Endothelial cell of umbilical vein (primary cell): ENCODE data around the gene PRKRIP1. TPM values are rescaled to one million over a fixed set of nuclear protein-coding genes. Genes with fewer than 3 reads are reported as not detected.

Experiments used
- BruUV-seq: library from RNA; stranded (reverse); fragments of 400-500 nt; replicated peaks from 2 replicates; lab custom pipeline; 2021; lab: Mats Ljungman, UMichigan
- CTCF ChIA-PET: fragments of 300-600, 350-600 bp; sonication (Branson Sonifier 250); formaldehyde crosslinking; loops from one replicate; lab custom pipeline; 2021; ENCODE audit warnings: antibody characterized with exemption, inconsistent platforms; lab: Charles Lee
- POLR2A ChIA-PET: fragments of 300-600, 350-600 bp; sonication (Branson Sonifier 250); formaldehyde crosslinking; loops from one replicate; lab custom pipeline; 2021; ENCODE audit warnings: antibody characterized with exemption, inconsistent platforms; lab: Charles Lee
- DNase-seq: peaks from one replicate; pipeline ENCODE4 v3.0.0-alpha.2; 2011; ENCODE audit warnings: low read depth, low spot score
- FAIRE-seq: peaks from 2 replicates; lab custom pipeline; 2011; peaks lifted over from hg19 to GRCh38; lab: Jason Lieb, UNC
- H2AFZ ChIP-seq: 2 replicates; pipeline ENCODE4 v1.6.0; 2012; ENCODE audit warnings: low read depth, low read length, control low read depth, inconsistent platforms
- H3K27ac ChIP-seq: 2 replicates; pipeline ENCODE4 v1.5.1; 2011; ENCODE audit warnings: low read depth, mild to moderate bottlenecking, control low read depth, low read length, moderate library complexity; ENCODE audit not compliant: insufficient read depth
- H3K27me3 ChIP-seq, 2 experiments: 2 replicates each; pipeline versions ENCODE4 v1.6.0 to v1.6.1; 2011; ENCODE audit warnings: low read length in 2 of 2, mixed read lengths in 1 of 2; ENCODE audit not compliant: control insufficient read depth in 2 of 2, insufficient read depth in 2 of 2
- H3K36me3 ChIP-seq, 2 experiments: 2 replicates in 1 of 2; 3 replicates in 1 of 2; pipeline ENCODE4 v1.5.1; 2011; ENCODE audit warnings: low read length in 2 of 2, mild to moderate bottlenecking in 1 of 2, moderate library complexity in 1 of 2; ENCODE audit not compliant: control insufficient read depth in 2 of 2, insufficient read depth in 2 of 2; ENCODE audit errors: extremely low read depth in 1 of 2
- H3K4me1 ChIP-seq: 3 replicates; pipeline ENCODE4 v1.5.1; 2011; ENCODE audit warnings: mild to moderate bottlenecking, low read length; ENCODE audit not compliant: control insufficient read depth, insufficient read depth; ENCODE audit errors: extremely low read depth
- H3K4me2 ChIP-seq: 2 replicates; pipeline ENCODE4 v1.6.1; 2011; ENCODE audit warnings: low read length, control low read depth, mixed read lengths; ENCODE audit not compliant: insufficient read depth
- H3K4me3 ChIP-seq, 3 experiments: fragments of 200-600 bp in 1 of 3; sonication (generic), shearing (Covaris generic) in 1 of 3; replicated peaks in 1 of 3; 2 replicates each; pipeline ENCODE4 v1.5.1; 2011 to 2016; ENCODE audit warnings: control low read depth in 3 of 3, low read length in 3 of 3, mild to moderate bottlenecking in 2 of 3, inconsistent platforms in 1 of 3, low read depth in 1 of 3, moderate library complexity in 1 of 3; ENCODE audit not compliant: insufficient read depth in 1 of 3
- H3K79me2 ChIP-seq: 2 replicates; pipeline ENCODE4 v1.6.0; 2012; ENCODE audit warnings: low read length, inconsistent platforms; ENCODE audit not compliant: control insufficient read depth, insufficient read depth
- H3K9ac ChIP-seq: replicated peaks from 2 replicates; pipeline ENCODE3; 2011; ENCODE audit warnings: low read length, control low read depth; ENCODE audit not compliant: insufficient read depth; ENCODE audit errors: extremely low read depth
- H3K9me1 ChIP-seq: replicated peaks from 3 replicates; pipeline ENCODE4 v1.6.0; 2011; ENCODE audit warnings: mild to moderate bottlenecking, low read length; ENCODE audit not compliant: control insufficient read depth, insufficient read depth; ENCODE audit errors: extremely low read depth
- H3K9me3 ChIP-seq: replicated peaks from 2 replicates; pipeline ENCODE4 v1.5.1; 2012; ENCODE audit warnings: low read length, inconsistent platforms; ENCODE audit not compliant: control insufficient read depth, insufficient read depth
- H4K20me1 ChIP-seq: replicated peaks from 2 replicates; pipeline ENCODE3; 2011; ENCODE audit warnings: mild to moderate bottlenecking, low read length; ENCODE audit not compliant: control insufficient read depth, insufficient read depth; ENCODE audit errors: extremely low read depth
- EZH2 ChIP-seq: IDR thresholded peaks from 2 replicates; pipeline ENCODE4 v1.6.1; 2012; ENCODE audit warnings: borderline replicate concordance, low read depth, mild to moderate bottlenecking, moderate library complexity, low read length, inconsistent platforms; ENCODE audit not compliant: severe bottlenecking
- GATA2 ChIP-seq: IDR thresholded peaks from 2 replicates; pipeline ENCODE4 v1.7.0; 2011; ENCODE audit warnings: low read depth, mild to moderate bottlenecking, moderate library complexity, mixed read lengths, low read length; ENCODE audit not compliant: insufficient read length, insufficient read depth
- JUN ChIP-seq: IDR thresholded peaks from 2 replicates; pipeline ENCODE4 v1.6.1; 2011; ENCODE audit warnings: borderline replicate concordance, low read depth; ENCODE audit not compliant: insufficient read length, insufficient read depth
- MAX ChIP-seq: IDR thresholded peaks from 2 replicates; pipeline ENCODE4 v1.6.1; 2011; ENCODE audit not compliant: insufficient read depth, insufficient read length
- MYC ChIP-seq: IDR thresholded peaks from one replicate; pipeline ENCODE4 v1.6.1; 2011; ENCODE audit warnings: mild to moderate bottlenecking, low read depth, low read length
- POLR2A ChIP-seq: IDR thresholded peaks from 2 replicates; pipeline ENCODE4 v1.6.1; 2012; ENCODE audit warnings: low read depth, mild to moderate bottlenecking, control low read depth, low read length
- dilution Hi-C: fragments of 300-500 bp; cut with MboI; formaldehyde crosslinking; loops from one replicate; pipeline ENCODE4 v1.15.0; 2019; ENCODE audit warnings: low sequenced_read_pairs; ENCODE audit not compliant: extremely low pct_ligation_motif_present
- intact Hi-C: fragments of 100-400 bp; cut with micrococcal nuclease; formaldehyde crosslinking; loops from one replicate; pipeline ENCODE4 v1.10.0; 2022
- polyA plus RNA-seq, 4 experiments: library from polyadenylated mRNA; depleted of rRNA in 3 of 4; stranded (reverse) in 3 of 4; unstranded in 1 of 4; fragments of >200 nt; gene quantifications; 2 replicates each; pipeline versions ENCODE4 v1.2.1 to v1.2.3, GENCODE V29; 2011 to 2012; ENCODE audit warnings: missing spikeins in 1 of 4
- total RNA-seq: library from RNA; stranded (reverse); gene quantifications from 2 replicates; pipeline ENCODE4 v1.2.3, GENCODE V29; 2021
- TF ChIP-seq, protein P1 (sequence below), 2 donors: IDR thresholded peaks; 1 replicate in 1 of 2; 2 replicates in 1 of 2; pipeline ENCODE4 v1.5.1; 2011; ENCODE audit warnings: low read length in 2 of 2, mild to moderate bottlenecking in 2 of 2, moderate library complexity in 2 of 2, control low read depth in 1 of 2, inconsistent platforms in 1 of 2, low read depth in 1 of 2; ENCODE audit not compliant: insufficient read depth in 1 of 2; ENCODE audit errors: extremely low read depth in 1 of 2

Gene PRKRIP1
- total and polyA plus RNA-seq, 2 donors (not counting 3 experiments of a cell fraction or from before 2014, with no cell fraction given): 16.1 to 26.1 TPM

GRCh38 chr7:102415685-102416225, 19.6 kb downstream of the PRKRIP1 start:
- POLR2A ChIA-PET: no interaction called here
- no peaks in the 10 kb centered on the region for H4K20me1 ChIP-seq

More at GRCh38 chr7:102415685-102416225, 19.6 kb downstream of the PRKRIP1 start:
- no peak overlapping the region for H3K4me2 ChIP-seq
- H3K27me3 ChIP-seq: no peaks in the 10 kb centered on the region
- BruUV-seq: no TSS peak
- no peak overlapping the region for H3K4me3 ChIP-seq
- H3K4me1 ChIP-seq: peaks cover 7% of the 10 kb centered on the region
- H3K36me3 ChIP-seq: peaks cover 3 to 12% of the 10 kb centered on the region in 2 experiments
- dilution Hi-C loops: no loop called here
- no peaks in the 10 kb centered on the region for H3K79me2 ChIP-seq
- CTCF ChIA-PET: interaction anchor here (0.8 to 1.3 kb wide), 3 partner anchors 11 to 35 kb away, joined by 3 to 6 read pairs (median 4); no protein-coding TSS in a partner anchor
- DNase-seq (peak; percentile 34), FAIRE-seq (no peak)
- H2AFZ ChIP-seq: no peak overlapping the region
- no peak overlapping the region for H3K27ac ChIP-seq
- TF ChIP-seq JUN (no peak), MAX (no peak), POLR2A (no peak), EZH2 (no peak), GATA2 (no peak), MYC (no peak)
- TF ChIP-seq, protein P1, sequence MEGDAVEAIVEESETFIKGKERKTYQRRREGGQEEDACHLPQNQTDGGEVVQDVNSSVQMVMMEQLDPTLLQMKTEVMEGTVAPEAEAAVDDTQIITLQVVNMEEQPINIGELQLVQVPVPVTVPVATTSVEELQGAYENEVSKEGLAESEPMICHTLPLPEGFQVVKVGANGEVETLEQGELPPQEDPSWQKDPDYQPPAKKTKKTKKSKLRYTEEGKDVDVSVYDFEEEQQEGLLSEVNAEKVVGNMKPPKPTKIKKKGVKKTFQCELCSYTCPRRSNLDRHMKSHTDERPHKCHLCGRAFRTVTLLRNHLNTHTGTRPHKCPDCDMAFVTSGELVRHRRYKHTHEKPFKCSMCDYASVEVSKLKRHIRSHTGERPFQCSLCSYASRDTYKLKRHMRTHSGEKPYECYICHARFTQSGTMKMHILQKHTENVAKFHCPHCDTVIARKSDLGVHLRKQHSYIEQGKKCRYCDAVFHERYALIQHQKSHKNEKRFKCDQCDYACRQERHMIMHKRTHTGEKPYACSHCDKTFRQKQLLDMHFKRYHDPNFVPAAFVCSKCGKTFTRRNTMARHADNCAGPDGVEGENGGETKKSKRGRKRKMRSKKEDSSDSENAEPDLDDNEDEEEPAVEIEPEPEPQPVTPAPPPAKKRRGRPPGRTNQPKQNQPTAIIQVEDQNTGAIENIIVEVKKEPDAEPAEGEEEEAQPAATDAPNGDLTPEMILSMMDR (IDR thresholded peaks at IDR 0.05; ENCODE audit: extremely low read depth in 1 of 2, insufficient read depth in 1 of 2, low read depth in 1 of 2, low read length in 2 of 2): no peak
- no peak overlapping the region for H3K9ac ChIP-seq
- no peaks in the 10 kb centered on the region for H3K9me3 ChIP-seq
- no peaks in the 10 kb centered on the region for H3K9me1 ChIP-seq
- intact Hi-C loops: no loop called here
